ENCODE data around the gene GDI1.
"Not testable (repeated sequence)": the region's sequence is repeated elsewhere in the genome, so short reads cannot be mapped to it uniquely, and the experiment has no call there.

- TF ChIP-seq CTCF (optimal IDR thresholded peaks at IDR 0.05 in 1 of 3, IDR thresholded peaks at IDR 0.05 in 1 of 3, conservative IDR thresholded peaks at IDR 0.05 in 1 of 3; ENCODE audit: extremely low read depth in 1 of 3, insufficient read depth in 2 of 3, low read length in 3 of 3); EZH2 (IDR thresholded peaks at IDR 0.05; ENCODE audit: low read length): not testable (repeated sequence)
Measured at GRCh38 chrX:154396363-154396762, 40.6 kb upstream of the GDI1 start.
